A549 (cell line): ENCODE measurements around the gene C17orf107.

Experiments used
- BHLHE40 ChIP-seq: IDR thresholded peaks from 2 replicates; pipeline ENCODE4 v1.6.1; 2012; ENCODE audit warnings: low read depth, low read length, inconsistent platforms
- CTCF ChIP-seq: fragments of >200 bp; sonication (Bioruptor Twin); formaldehyde crosslinking; IDR thresholded peaks from 3 replicates; pipeline ENCODE4 v1.5.1; 2016
- EHMT2 ChIP-seq: fragments of 200-600 bp; sonication (generic); IDR thresholded peaks from 2 replicates; pipeline ENCODE4 v1.6.1; 2016; ENCODE audit warnings: antibody characterized with exemption, low read depth, mild to moderate bottlenecking, moderate library complexity
- EP300 ChIP-seq, 2 experiments: fragments of >200 bp; sonication (Bioruptor Twin); formaldehyde crosslinking; IDR thresholded peaks; 2 replicates in 1 of 2; 3 replicates in 1 of 2; pipeline ENCODE4 v1.6.1; 2016 to 2017
- HOXB13 ChIP-seq: fragments of 250-450 bp; sonication (Bioruptor Pico); IDR thresholded peaks from 2 replicates; pipeline ENCODE4 v1.5.0; 2020; ENCODE audit warnings: low read depth, mild to moderate bottlenecking, moderate library complexity
- KDM1A ChIP-seq: fragments of 200-600 bp; sonication (generic); IDR thresholded peaks from 2 replicates; pipeline ENCODE4 v1.6.1; 2016; ENCODE audit warnings: low read depth, mild to moderate bottlenecking
- MAFK ChIP-seq: fragments of 450-650 bp; IDR thresholded peaks from 2 replicates; pipeline ENCODE4 v1.6.1; 2014; ENCODE audit not compliant: partially characterized antibody
- MAX ChIP-seq: IDR thresholded peaks from 2 replicates; pipeline ENCODE4 v1.6.1; 2012
- RARB ChIP-seq: fragments of 250-450 bp; sonication (Bioruptor Pico); IDR thresholded peaks from 2 replicates; pipeline ENCODE4 v1.8.0; 2021; ENCODE audit warnings: mild to moderate bottlenecking, moderate library complexity
- RFX5 ChIP-seq: fragments of 450-650 bp; IDR thresholded peaks from 2 replicates; pipeline ENCODE4 v1.7.1; 2014; ENCODE audit warnings: antibody characterized with exemption, mild to moderate bottlenecking, moderate library complexity
- RNF2 ChIP-seq: fragments of 200-600 bp; sonication (generic); IDR thresholded peaks from 2 replicates; pipeline ENCODE4 v1.6.1; 2016; ENCODE audit warnings: low read depth, mild to moderate bottlenecking, antibody characterized with exemption, moderate library complexity, borderline replicate concordance
- TF ChIP-seq, protein P1 (sequence below): fragments of >200 bp; sonication (Bioruptor Twin); formaldehyde crosslinking; IDR thresholded peaks from 3 replicates; pipeline ENCODE4 v1.6.1; 2016
- TF ChIP-seq, protein P2 (sequence below): fragments of 150-350 bp; IDR thresholded peaks from 2 replicates; pipeline ENCODE4 v1.6.1; 2014; ENCODE audit warnings: low read depth, mild to moderate bottlenecking, low read length

- TF ChIP-seq EP300 (IDR thresholded peaks at IDR 0.05) (no peak), EHMT2 (no peak), CTCF (no peak), MAFK (no peak), RARB (no peak), RFX5 (no peak), MAX (no peak), KDM1A (no peak), BHLHE40 (no peak), RNF2 (no peak), HOXB13 (CRISPR knock-in tag) (no peak)
- TF ChIP-seq, protein P1, sequence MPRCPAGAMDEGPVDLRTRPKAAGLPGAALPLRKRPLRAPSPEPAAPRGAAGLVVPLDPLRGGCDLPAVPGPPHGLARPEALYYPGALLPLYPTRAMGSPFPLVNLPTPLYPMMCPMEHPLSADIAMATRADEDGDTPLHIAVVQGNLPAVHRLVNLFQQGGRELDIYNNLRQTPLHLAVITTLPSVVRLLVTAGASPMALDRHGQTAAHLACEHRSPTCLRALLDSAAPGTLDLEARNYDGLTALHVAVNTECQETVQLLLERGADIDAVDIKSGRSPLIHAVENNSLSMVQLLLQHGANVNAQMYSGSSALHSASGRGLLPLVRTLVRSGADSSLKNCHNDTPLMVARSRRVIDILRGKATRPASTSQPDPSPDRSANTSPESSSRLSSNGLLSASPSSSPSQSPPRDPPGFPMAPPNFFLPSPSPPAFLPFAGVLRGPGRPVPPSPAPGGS = no peak
- TF ChIP-seq, protein P2, sequence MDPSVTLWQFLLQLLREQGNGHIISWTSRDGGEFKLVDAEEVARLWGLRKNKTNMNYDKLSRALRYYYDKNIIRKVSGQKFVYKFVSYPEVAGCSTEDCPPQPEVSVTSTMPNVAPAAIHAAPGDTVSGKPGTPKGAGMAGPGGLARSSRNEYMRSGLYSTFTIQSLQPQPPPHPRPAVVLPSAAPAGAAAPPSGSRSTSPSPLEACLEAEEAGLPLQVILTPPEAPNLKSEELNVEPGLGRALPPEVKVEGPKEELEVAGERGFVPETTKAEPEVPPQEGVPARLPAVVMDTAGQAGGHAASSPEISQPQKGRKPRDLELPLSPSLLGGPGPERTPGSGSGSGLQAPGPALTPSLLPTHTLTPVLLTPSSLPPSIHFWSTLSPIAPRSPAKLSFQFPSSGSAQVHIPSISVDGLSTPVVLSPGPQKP = no peak
These were observed 45.1 kb upstream of the C17orf107 start for GRCh38 chr17:4854111-4854681.
